HepG2 (cell line): ENCODE measurements around the gene DENND4B. TPM values are rescaled to one million over a fixed set of nuclear protein-coding genes. Genes with fewer than 3 reads are reported as not detected.

Experiments used
- CBX1 ChIP-seq: IDR thresholded peaks from one replicate; pipeline ENCODE4 v1.6.1; 2016; ENCODE audit warnings: antibody characterized with exemption, low read depth
- SP140L ChIP-seq: sonication (generic); formaldehyde crosslinking; IDR thresholded peaks from 2 replicates; pipeline ENCODE4 v1.4.0; 2020; ENCODE audit warnings: missing genetic modification reagents, borderline replicate concordance
- SUZ12 ChIP-seq: fragments of 150-350 bp; IDR thresholded peaks from 2 replicates; pipeline ENCODE4 v1.6.1; 2014; ENCODE audit warnings: low read depth, low read length
- SYNCRIP ChIP-seq: fragments of 200-400 bp; formaldehyde crosslinking; IDR thresholded peaks from 2 replicates; pipeline ENCODE4 v1.6.1; 2018; ENCODE audit warnings: mild to moderate bottlenecking, low read depth, low read length; ENCODE audit not compliant: insufficient read depth
- U2AF1 ChIP-seq: fragments of 200-400 bp; formaldehyde crosslinking; optimal IDR thresholded peaks from 2 replicates; pipeline ENCODE3; 2017; ENCODE audit warnings: mild to moderate bottlenecking, low read depth, low read length
- ZNF343 ChIP-seq: sonication (generic); formaldehyde crosslinking; IDR thresholded peaks from 2 replicates; pipeline ENCODE4 v1.4.0; 2020; ENCODE audit warnings: mild to moderate bottlenecking, missing genetic modification reagents
- ZNF44 ChIP-seq: sonication (generic); formaldehyde crosslinking; IDR thresholded peaks from 2 replicates; pipeline ENCODE4 v1.5.1; 2020; ENCODE audit warnings: mild to moderate bottlenecking, missing genetic modification reagents
- ZNF790 ChIP-seq: sonication (generic); formaldehyde crosslinking; IDR thresholded peaks from 2 replicates; pipeline ENCODE4 v1.8.0; 2022; ENCODE audit warnings: missing genetic modification reagents, mild to moderate bottlenecking, borderline replicate concordance
- polyA plus RNA-seq, 8 experiments: library from polyadenylated mRNA; depleted of rRNA in 3 of 8; stranded (reverse) in 7 of 8; unstranded in 1 of 8; fragments of >200 nt; fragmentation: Illumina TruSeq in 4 of 8; extraction: Trizol in 4 of 8; gene quantifications; 2 replicates each; pipeline versions ENCODE4 v1.2.1 to v1.2.3, GENCODE V29; 2011 to 2016; ENCODE audit warnings: low read depth in 4 of 8, missing spikeins in 1 of 8, mixed read lengths in 1 of 8; ENCODE audit not compliant: insufficient read depth in 1 of 8
- total RNA-seq, 5 experiments: library from RNA; depleted of rRNA; stranded (reverse); fragments of >200 nt; fragmentation: Illumina TruSeq; extraction: Trizol; gene quantifications; 2 replicates each; pipeline ENCODE4 v1.2.3, GENCODE V29; 2016; ENCODE audit warnings: low read depth in 1 of 5
- TF ChIP-seq, protein P1 (sequence below): sonication (generic); formaldehyde crosslinking; IDR thresholded peaks from 2 replicates; pipeline ENCODE4 v1.5.1; 2020; ENCODE audit warnings: mild to moderate bottlenecking, missing genetic modification reagents, moderate library complexity
- TF ChIP-seq, protein P2 (sequence below): sonication (generic); formaldehyde crosslinking; IDR thresholded peaks from 2 replicates; pipeline ENCODE4 v1.4.0; 2020; ENCODE audit warnings: missing genetic modification reagents
- TF ChIP-seq, protein P3 (sequence below): IDR thresholded peaks from 2 replicates; pipeline ENCODE4 v1.6.1; 2012; ENCODE audit warnings: low read depth, low read length, improper control_type of control experiment

The DENND4B gene
- total and polyA plus RNA-seq, 2 of the 13 experiments (the other 11 are each of a cell fraction or from before 2014, with no cell fraction given), result 15.1 to 20.3 TPM

GRCh38 chr1:153942766-153943549 is 3.6 kb downstream of the DENND4B start (continued):
- no peak for TF ChIP-seq SYNCRIP
- TF ChIP-seq ZNF790 (CRISPR knock-in tag), result no peak
- TF ChIP-seq U2AF1, result no peak
- no peak for TF ChIP-seq SP140L (CRISPR knock-in tag)
- TF ChIP-seq, protein P1, sequence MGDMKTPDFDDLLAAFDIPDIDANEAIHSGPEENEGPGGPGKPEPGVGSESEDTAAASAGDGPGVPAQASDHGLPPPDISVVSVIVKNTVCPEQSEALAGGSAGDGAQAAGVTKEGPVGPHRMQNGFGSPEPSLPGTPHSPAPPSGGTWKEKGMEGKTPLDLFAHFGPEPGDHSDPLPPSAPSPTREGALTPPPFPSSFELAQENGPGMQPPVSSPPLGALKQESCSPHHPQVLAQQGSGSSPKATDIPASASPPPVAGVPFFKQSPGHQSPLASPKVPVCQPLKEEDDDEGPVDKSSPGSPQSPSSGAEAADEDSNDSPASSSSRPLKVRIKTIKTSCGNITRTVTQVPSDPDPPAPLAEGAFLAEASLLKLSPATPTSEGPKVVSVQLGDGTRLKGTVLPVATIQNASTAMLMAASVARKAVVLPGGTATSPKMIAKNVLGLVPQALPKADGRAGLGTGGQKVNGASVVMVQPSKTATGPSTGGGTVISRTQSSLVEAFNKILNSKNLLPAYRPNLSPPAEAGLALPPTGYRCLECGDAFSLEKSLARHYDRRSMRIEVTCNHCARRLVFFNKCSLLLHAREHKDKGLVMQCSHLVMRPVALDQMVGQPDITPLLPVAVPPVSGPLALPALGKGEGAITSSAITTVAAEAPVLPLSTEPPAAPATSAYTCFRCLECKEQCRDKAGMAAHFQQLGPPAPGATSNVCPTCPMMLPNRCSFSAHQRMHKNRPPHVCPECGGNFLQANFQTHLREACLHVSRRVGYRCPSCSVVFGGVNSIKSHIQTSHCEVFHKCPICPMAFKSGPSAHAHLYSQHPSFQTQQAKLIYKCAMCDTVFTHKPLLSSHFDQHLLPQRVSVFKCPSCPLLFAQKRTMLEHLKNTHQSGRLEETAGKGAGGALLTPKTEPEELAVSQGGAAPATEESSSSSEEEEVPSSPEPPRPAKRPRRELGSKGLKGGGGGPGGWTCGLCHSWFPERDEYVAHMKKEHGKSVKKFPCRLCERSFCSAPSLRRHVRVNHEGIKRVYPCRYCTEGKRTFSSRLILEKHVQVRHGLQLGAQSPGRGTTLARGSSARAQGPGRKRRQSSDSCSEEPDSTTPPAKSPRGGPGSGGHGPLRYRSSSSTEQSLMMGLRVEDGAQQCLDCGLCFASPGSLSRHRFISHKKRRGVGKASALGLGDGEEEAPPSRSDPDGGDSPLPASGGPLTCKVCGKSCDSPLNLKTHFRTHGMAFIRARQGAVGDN (CRISPR knock-in tag), result peak; percentile 32; the same call in 1 of the 2 replicates
- TF ChIP-seq, protein P2, sequence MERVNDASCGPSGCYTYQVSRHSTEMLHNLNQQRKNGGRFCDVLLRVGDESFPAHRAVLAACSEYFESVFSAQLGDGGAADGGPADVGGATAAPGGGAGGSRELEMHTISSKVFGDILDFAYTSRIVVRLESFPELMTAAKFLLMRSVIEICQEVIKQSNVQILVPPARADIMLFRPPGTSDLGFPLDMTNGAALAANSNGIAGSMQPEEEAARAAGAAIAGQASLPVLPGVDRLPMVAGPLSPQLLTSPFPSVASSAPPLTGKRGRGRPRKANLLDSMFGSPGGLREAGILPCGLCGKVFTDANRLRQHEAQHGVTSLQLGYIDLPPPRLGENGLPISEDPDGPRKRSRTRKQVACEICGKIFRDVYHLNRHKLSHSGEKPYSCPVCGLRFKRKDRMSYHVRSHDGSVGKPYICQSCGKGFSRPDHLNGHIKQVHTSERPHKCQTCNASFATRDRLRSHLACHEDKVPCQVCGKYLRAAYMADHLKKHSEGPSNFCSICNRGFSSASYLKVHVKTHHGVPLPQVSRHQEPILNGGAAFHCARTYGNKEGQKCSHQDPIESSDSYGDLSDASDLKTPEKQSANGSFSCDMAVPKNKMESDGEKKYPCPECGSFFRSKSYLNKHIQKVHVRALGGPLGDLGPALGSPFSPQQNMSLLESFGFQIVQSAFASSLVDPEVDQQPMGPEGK (CRISPR knock-in tag), result no peak
- no peak for TF ChIP-seq ZNF343 (CRISPR knock-in tag)
- TF ChIP-seq, protein P3, sequence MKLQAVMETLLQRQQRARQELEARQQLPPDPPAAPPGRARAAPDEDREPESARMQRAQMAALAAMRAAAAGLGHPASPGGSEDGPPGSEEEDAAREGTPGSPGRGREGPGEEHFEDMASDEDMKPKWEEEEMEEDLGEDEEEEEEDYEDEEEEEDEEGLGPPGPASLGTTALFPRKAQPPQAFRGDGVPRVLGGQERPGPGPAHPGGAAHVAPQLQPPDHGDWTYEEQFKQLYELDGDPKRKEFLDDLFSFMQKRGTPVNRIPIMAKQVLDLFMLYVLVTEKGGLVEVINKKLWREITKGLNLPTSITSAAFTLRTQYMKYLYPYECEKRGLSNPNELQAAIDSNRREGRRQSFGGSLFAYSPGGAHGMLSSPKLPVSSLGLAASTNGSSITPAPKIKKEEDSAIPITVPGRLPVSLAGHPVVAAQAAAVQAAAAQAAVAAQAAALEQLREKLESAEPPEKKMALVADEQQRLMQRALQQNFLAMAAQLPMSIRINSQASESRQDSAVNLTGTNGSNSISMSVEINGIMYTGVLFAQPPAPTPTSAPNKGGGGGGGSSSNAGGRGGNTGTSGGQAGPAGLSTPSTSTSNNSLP, result no peak
- no peak for TF ChIP-seq SUZ12
- TF ChIP-seq ZNF44 (CRISPR knock-in tag), result 0 out of 2 replicates have a peak, but pooled peaks have one; percentile 32
- no peak for TF ChIP-seq CBX1
